GM18867 (cell line): ENCODE measurements around the gene TEX19.

ENCODE experiments used
- ATAC-seq: cut with Tn5 transposase; IDR thresholded peaks from one replicate; pipeline ENCODE4 v1.9.1; 2021; ENCODE audit warnings: mild to moderate bottlenecking, moderate library complexity; ENCODE audit not compliant: unreplicated experiment

The TEX19 gene, protein sequence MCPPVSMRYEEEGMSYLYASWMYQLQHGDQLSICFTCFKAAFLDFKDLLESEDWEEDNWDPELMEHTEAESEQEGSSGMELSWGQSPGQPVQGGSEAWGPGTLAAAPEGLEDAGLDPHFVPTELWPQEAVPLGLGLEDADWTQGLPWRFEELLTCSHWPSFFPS

DNA sequence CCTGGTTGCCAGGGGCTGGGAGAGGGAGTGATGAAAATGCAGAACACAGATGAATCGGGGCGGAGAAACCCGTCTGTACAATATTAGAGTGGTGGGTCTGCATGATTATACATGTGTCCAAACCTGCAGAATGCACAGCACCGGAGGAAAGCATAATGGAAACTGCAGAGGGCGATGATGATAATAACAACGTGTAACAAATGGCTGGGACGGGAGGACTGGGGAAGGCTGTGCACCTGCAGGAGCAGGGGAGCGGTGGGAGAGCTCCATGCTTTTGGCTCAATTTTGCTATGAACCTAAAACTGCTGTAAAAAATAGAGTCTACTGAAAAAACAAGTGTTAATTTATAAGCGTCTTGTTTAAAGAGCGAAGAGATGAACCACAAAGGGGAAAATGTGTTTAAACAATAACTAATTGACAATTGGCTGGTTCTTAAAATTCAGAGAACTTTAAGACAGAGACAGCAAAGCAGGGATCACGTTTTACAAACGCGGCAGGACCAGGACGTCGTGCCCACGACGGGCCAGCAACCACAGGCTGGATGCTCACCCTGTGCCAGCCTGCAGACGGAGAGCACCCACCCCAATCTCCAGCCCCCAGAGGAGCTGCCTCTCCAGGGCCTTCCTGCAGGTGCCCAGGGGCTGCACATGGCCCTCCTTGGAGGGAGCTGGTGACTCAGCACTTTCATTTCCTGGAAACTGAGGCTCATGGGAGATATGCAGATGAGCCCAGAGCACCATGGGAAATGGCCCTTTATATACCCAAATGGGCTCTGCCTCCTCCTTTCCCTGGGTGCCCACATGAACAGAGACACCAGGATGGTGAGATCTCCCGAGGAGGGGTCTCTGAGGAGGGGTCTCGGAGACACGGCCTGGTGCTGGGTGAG lies at the start of gene TEX19:
Gene TEX19, plus strand, starts transcription at position 783 of the 886 bp plus-strand sequence. CDS start 2,904 bp downstream, outside the sequence.
- ATAC-seq = no peak

DNA sequence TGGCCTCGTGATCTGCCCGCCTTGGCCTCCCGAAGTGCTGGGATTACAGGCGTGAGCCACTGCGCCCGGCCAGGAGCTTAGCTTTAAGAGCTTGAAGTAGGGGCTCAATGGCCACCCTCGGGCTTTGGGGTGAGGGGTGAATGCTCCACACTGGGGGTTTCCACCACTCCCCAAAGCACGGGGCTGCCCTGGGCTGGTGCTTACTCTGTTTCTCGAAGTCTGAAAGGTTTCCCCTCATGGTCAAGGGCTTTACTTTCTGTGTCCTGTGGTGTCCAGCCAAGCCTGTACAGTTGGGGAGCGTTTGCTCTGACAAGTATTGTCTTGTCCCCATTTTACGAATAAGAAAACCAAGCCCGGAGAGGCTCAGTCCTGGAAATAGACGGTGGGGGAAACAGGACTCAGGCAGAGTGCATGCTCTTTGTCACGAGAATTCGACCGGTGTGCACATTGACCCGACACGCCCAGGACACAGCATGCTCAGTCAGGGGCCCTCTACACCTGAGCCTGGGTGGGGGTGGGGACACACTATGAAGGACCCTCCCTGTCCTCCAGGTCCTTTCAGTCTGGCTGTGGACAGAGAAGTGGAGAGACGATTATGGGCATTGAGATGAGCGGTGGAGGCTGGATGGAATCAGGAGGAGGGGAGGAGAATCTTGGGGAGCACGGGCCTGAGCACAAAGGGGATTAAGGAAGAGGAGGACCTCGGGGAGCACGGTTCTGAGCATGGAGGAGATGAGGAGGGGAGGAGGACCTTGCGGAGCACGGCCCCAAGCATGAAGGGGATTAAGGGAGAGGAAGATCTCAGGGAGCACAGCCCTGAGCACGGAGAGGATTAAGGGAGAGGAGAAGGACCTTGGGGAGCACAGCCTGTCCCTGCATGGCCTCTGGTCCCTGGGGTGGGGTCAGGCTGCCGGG lies 49.1 kb upstream of the TEX19 start:
- no peak for ATAC-seq

DNA sequence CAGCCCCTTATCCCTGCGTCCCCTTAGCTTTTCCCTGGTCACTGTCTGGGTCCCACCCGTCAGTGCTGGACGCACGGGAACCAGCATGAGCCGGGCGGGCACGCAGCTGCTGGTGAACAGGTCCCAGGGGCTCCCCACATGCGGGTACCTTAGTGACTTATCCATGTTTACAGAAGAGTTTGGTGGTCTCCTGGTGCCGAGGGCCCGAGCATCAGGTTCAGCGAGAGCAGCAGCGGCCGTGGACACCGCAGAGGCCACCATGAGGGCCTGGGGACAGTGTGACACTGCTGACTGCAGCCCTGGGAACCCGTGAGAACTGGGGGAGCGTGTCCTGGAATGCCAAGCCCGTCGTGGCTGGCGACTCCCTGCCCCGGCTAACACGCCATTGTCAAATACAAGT lies 48.2 kb upstream of the TEX19 start:
- ATAC-seq = no peak

DNA sequence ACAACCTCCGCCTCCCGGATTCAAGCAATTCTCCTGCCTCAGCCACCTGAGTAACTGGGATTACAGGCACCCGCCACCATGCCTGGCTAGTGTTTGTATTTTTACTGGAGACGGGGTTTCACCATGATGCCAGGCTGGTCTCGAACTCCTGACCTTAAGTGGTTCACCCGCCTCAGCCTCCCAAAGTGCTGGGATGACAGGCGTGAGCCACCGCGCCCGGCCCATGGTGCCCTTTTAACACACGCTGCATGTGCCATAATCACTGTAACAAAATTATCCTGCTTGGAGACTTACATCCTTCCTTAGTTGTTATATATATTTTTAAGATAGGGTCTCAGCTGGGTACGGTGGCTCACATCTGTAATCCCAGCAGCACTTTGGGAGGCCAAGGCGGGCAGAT lies 47.1 kb upstream of the TEX19 start:
- ATAC-seq = no peak

DNA sequence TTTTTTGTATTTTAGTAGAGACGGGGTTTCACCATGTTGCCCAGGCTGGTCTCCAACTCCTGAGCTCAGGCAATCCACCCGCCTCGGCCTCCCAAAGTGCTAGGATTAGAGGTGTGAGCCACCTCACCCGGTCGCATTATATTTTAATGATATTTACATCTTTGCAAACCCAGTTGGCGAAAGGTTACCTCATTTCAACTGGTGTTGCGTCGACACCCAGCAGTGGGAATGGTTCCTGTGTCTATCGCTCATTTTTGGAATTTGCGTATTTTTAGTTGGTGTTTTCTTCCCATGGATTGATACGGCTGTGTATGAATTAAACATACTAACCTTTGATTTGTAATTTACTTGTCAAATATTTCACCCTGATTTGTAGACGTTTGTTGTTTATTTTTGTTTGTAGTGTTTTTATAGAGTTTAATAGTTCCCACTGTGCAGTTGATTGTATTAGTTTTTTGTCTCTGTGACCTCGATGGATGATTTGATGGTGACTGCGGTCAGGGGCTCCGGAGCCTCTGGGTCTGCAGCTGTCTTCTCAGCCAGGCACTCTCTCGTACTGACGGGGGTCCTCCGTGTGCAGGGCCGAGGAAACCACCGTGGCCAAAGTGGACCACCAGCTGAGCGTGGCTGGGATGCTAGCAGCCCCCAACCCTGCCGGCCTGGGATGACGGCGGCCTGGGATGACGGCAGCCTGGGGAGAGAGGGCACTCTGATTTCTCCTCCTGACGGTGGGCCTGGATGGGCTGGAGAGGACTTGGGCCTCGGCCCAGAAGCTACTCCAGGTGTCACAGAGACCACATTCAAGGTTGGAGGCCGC lies 45.6 kb upstream of the TEX19 start:
- ATAC-seq = no peak

DNA sequence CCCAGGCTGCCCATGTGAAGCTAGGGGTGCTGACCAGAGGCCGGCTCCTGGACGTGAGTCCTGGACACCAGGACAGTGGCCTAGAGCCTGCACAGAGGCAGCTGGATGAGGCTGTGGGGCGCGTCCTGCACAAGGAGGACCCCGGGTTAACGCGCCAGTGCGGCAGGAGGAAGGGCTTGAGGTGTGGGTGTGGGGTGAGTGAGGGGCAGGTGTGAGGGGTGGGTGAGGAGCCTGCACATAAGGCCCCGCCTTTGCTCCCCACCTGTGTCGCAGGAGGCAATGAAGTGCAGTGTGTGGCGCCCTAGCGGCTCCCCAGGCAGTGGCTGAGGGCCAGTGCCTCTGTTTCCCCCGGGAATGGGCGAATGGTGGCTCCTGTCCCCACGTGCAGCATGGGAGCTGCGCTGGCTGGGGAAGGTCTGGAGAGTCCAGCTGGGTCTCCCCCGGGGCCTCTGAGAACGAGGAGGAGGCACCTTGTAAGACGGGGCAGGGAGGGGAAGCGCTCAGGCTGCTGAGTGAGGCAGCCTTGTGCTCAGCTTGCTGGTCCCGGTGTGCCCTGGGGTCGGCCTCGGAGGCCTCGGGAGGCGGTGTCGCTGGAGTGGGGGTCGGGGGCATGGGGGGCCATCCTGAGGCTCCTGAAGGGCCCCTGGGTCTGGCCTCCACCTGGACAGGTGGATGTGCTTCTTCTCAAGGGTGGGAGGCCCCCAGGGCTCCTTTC lies 44.9 kb upstream of the TEX19 start:
- ATAC-seq = no peak

DNA sequence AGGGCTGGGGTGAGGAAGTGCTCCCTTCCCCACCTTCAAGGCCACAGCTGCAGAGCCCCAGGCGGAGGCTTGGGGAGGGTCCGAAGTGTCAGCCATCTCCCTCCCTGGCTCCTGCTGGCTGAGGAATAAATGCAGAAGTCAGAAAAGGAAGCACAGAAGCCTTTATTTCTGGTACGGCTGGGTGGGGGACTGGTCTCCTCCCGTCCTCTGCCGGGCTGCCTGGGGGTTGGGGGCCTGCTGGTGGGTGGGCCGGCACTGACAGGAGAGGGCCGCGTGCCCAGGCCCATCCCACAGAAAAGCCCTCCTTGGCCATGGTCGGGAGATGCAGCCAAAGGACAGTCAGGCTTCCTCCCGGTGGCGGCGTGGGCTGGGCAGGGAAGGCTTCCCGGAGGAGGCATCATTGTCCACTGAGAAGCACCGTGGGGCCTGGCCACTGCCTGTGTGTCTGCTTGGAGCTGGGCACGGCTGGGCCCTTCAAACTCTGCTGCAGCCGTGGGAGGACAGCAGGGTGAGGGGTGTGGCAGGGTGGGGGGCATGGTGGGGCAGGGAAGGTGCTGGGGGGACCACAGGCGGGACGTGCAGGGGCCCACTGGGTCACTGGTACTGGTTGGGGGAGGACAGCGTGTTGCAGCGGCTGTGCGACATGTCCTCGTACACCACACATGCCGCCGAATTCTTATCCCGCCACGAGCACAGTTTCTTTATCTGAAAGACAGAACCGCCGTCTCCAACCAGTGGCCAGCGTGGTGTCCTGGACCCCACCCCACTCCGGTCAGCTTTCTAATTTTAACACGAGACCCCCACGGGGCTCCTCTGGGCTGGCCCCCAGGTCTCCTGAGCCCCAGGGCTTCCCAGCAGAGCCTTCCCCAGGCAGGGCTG lies 44.1 kb upstream of the TEX19 start:
- no peak for ATAC-seq

DNA sequence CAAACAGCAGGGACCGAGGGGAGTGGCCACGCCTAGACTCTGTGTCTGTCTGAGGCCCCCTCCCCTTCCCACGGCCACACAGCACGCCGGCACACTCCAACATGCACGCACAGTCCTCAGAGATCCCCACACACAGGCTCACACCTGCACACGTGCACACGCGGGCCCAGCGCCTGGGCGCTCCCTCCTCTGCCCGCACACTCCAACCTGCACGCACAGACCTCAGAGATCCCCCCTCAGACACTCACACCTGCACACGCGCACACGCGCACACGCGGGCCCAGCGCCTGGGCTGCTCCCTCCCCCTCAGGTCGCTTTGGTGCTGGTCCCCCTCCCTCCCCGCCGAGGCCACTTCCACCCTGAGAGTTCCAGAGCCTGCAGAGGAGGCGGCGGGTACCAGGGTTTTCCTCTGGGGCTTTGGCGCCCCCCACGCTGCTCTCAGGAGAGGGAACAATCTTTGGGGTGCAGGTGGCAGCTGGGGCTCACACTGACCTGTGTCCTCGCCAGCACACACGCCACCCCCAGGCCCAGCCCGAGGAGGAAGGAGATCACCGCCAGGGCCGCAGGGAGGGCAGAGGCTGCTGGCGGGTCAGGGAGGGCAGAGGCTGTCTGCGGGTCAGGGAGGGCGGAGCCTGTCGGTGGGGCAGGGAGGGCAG lies 43.2 kb upstream of the TEX19 start:
- no peak for ATAC-seq

DNA sequence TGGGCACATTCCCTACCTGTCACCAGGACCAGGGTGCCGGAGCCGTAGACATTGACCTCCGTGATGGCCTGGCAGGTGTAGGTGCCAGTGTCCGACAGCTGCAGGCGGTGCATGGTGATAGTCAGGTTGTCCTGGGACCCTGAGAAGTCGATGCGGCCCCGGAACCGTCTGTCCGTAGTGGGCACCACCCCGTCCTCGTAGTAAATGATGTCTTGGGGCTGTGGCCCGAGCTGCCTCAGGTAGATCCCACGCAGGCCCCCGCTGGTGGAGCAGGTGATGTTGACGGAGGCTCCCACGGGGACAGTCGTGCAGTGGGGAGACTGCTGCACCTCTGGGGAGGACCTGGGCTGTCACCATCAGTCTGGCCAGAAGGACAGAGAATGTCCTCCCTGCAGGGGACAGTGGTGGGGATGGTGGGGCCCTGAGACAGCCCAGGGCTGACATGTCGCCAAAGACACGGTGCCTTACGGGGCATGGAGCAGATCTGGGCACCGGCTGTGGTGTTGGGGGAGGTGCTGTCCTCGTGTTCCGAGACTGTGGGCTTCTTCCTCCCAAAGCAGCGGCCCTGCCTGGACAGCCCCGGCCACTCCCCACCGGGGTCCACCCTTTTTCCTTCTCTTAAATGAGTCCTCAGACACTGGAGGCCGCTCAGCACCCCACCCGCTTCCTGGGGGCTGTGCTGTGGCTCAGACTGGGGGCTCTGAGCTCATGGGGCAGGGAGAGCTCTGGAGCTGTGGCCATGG lies 42.2 kb upstream of the TEX19 start:
- ATAC-seq = no peak

DNA sequence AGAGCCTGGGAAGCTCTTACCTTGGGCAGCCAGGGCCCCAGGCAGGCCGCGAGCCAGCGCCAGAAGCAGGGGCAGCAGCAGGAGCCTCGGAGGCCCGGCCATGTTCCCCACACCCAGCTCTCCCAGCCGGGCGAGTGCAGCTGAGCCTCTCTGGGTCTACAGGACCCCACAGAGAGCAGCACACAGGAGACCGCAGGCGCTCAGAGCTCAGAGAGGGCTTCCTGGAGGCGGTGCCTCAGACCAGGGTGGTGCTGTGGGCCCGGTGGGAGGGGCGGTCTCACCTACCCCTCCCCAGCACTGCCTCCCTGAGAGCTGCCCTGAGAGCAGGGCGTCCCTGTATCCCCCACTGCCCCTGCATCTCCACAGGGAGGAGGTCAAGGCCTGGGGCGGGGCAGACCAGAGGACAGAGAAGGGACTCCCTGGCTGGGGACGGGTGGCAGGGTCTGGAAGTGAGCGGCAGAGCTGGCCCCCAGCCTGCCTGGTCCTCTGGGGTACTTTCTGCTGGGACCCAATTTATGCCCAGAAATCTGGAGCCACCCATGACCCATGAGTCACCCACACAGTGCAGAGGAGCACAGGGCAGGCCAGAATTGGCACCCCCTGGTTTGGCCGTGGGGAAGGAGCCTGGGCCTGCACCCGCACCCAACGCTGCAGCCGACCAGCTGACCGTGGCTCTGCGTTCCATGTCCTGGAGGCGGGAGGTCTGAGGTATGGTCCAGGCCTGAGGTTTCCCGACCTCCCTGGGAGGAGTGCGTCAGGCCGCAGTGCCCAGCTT lies 41.5 kb upstream of the TEX19 start, which contains the start of gene CD7:
Gene CD7, minus strand, starts transcription at position 215 of the 775 bp plus-strand sequence. Its CDS starts 113 bp downstream, at position 102.
- no peak for ATAC-seq

DNA sequence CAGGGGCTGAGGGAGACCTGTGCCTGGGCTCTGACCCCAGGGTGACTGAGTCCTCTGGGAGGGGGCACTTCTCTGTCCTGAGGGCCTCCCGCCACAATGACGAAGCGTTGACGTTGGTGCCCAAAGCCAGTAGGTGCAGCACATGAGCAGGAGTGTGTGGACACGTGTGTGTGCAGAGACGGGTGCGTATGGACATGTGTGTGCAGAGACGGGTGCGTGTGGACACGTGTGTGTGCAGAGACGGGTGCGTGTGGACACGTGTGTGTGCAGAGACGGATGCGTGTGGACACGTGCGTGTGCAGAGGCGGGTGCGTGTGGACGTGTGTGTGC lies 40.9 kb upstream of the TEX19 start:
- ATAC-seq = no peak

DNA sequence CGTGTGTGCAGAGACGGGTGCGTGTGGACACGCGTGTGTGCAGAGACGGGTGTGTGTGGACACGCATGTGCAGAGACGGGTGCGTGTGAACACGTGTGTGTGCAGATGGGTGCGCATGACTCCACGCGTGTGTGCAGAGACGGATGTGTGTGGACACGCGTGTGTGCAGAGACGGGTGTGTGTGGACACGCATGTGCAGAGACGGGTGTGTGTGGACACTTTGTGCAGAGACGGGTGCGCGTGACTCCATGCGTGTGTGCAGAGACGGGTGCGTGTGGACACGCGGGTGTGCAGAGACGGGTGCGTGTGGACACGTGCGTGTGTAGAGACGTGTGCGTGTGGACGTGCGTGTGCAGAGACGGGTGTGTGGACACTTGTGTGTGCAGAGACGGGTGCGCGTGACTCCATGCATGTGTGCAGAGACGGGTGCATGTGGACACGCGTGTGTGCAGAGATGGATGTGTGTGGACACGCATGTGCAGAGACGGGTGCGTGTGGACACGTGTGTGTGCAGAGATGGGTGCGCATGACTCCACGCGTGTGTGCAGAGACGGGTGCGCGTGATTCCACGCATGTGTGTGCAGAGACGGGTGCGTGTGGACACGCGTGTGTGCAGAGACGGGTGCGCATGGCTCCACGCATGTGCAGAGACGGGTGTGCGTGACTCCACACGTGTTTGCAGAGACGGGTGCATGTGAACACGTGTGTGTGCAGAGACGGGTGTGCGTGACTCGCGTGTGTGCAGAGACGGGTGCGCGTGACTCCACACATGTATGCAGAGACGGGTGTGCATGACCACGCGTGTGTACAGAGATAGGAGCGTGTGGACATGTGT lies 40.1 kb upstream of the TEX19 start:
- no peak for ATAC-seq

DNA sequence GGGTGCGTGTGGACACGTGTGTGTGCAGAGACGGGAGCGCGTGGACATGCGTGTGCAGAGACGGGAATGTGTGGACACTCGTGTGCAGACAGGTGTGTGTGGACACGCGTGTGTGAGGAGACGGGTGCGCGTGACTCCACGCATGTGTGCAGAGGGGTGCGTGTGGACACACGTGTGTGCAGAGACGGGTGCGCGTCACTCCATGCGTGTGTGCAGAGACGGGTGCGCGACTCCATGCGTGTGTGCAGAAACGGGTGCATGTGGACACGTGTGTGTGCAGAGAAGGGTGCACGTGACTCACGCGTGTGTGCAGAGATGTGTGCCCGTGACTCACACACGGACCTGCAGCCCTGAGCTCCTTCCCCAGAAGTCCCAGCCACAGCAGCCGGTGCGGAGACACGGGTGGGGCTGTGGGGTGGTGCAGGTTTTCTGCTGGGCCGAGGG lies 39.4 kb upstream of the TEX19 start:
- no peak for ATAC-seq

DNA sequence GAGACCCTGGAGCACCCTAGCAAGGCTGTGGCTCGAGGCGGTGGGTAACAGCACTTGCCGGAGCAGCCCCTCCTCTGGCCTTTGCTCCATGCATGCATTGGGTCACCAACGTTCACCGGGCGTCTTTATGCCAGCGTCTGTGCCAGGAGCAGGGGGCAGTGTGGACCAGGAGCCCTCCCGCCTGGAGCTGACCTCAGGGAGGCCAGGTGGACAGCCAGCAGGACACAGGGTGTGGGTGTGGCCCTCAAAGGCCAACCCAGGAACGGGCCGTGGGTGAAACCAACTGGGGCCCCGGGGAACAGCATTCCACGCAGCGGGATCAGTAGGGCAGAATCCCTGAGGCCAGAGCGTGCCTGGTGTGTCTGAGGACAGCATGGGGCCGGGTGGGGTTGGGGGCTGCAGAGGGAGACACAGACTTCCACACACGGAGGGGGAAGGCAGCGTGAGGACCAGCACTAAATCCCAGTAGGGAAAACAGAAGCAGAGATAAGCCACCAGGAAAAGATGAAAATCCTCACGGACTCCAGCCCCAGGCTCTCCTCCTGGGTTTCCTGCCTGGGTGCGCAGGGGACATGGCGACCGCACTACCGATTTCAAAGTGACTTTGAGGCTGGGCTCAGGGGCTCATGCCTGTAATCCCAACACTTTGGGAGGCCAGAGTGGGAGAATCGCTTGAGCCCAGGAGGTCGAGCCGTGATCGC lies 38.8 kb upstream of the TEX19 start:
- ATAC-seq = no peak
